22Rv1 (cell line): ENCODE results near the gene KDM5D.

Source experiments
- H3K27ac ChIP-seq: fragments of 450-650 bp; 2 replicates; pipeline ENCODE4 v1.5.1; 2017
- CTCF ChIP-seq: fragments of 450-650 bp; IDR thresholded peaks from 2 replicates; pipeline ENCODE4 v1.5.1; 2017; ENCODE audit warnings: mild to moderate bottlenecking
- ZFX ChIP-seq: fragments of 450-650 bp; IDR thresholded peaks from 2 replicates; pipeline ENCODE4 v1.6.1; 2017; ENCODE audit warnings: antibody characterized with exemption, borderline replicate concordance

Gene KDM5D

GRCh38 chrY:19715226-19715625 is 29.3 kb downstream of the KDM5D start:
- no peak for TF ChIP-seq ZFX
- no peak for TF ChIP-seq CTCF
- H3K27ac ChIP-seq, result no peak overlapping the region

- no peak overlapping the region for H3K27ac ChIP-seq
- TF ChIP-seq ZFX (no peak), CTCF (no peak)
Measured at GRCh38 chrY:19713430-19713829, 31.1 kb downstream of the KDM5D start.

- TF ChIP-seq CTCF, result no peak
- TF ChIP-seq ZFX, result no peak
- no peak overlapping the region for H3K27ac ChIP-seq
Measured at GRCh38 chrY:19706273-19706672, 38.3 kb downstream of the KDM5D start.

GRCh38 chrY:19698495-19698894 is 46.0 kb downstream of the KDM5D start:
- TF ChIP-seq CTCF, result no peak
- TF ChIP-seq ZFX, result no peak
- no peak overlapping the region for H3K27ac ChIP-seq

GRCh38 chrY:19680821-19681220 is 63.7 kb downstream of the KDM5D start:
- no peak overlapping the region for H3K27ac ChIP-seq
- no peak for TF ChIP-seq CTCF
- TF ChIP-seq ZFX, result no peak
